ENCODE results near the gene MRAP2.
"Not testable (repeated sequence)": the region's sequence is repeated elsewhere in the genome, so short reads cannot be mapped to it uniquely, and the experiment has no call there.

Gene MRAP2

DNA sequence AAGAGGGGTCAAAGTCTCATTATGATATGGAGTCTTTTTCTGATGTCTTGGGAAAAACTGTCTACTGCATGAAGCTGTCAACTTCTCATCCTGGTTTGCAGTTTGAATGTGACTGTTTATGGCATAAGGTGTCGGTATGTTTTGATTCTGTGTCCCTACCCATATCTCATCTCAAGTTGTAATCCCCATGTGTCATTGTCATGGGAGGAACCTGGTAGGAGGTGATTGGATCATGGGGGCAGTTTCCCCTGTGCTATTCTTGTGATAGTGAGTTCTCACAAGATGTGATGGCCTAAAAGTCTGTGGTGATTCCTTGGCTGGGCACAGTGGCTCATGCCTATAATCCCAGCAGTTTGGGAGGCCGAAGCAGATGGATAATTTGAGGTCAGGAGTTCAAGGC lies 47.6 kb downstream of the MRAP2 start:
- DNase-seq: no peak

DNA sequence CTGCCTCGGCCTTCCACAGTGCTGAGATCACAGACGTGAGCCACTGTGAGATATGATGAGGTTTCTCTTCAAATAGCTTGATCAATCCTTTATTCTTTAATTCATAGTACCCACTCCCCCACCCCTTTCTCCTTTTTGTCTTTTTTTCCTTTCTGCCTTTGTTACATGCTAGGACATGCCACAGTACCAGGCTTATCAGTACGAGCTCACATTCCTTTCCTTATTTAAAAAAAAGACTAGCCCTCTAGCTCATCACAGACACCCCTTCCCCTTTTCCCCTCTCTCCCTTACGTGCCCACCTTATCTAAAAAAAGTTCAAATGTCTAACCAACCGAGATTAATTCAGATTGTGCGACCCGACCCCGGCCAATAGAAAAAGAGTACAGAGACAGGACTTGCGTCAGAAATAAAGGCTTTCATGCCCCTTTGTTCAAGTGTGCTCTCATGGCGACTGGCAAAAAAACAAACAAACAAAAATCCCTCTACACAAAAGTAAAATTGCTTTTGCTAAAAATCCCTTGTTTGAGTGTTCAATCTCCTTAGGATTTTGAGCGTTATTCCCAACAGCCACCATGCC lies 49.2 kb downstream of the MRAP2 start:
- no peak for DNase-seq

DNA sequence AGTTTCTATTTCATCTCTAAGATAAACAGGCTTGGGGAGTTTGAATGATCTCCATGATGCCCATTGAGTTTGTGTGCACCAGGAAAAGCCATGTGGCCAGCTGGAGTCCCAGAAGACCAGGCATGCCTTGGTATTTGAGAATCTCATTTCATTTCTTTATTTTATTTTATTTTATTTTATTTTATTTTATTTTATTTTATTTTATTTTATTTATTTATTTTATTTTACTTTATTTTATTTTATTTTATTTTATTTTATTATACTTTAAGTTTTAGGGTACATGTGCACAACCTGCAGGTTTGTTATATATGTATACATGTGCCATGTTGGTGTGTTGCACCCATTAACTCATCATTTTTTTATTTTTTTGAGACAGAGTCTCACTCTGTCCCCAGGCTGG lies 51.1 kb downstream of the MRAP2 start:
- DNase-seq: not testable (repeated sequence)

DNA sequence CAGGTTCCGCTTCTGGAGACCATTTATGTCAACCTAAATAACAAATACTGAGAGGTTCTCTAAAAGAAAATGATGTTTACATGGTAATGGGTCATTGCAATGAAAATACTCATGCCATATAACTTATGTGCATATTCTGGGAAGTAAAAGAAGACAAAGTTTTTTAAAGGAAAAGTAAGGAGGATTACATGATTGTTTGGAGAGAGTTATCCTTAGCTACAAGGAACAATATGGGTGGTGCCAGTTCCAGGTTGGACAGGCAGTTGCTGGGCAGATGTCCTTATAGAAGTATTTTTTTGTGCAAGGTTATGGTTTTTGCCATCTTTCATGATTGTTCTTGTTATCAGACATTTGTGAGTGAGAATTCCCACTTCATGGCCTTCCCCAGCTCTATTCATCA lies 52.5 kb downstream of the MRAP2 start:
- DNase-seq: no peak

DNA sequence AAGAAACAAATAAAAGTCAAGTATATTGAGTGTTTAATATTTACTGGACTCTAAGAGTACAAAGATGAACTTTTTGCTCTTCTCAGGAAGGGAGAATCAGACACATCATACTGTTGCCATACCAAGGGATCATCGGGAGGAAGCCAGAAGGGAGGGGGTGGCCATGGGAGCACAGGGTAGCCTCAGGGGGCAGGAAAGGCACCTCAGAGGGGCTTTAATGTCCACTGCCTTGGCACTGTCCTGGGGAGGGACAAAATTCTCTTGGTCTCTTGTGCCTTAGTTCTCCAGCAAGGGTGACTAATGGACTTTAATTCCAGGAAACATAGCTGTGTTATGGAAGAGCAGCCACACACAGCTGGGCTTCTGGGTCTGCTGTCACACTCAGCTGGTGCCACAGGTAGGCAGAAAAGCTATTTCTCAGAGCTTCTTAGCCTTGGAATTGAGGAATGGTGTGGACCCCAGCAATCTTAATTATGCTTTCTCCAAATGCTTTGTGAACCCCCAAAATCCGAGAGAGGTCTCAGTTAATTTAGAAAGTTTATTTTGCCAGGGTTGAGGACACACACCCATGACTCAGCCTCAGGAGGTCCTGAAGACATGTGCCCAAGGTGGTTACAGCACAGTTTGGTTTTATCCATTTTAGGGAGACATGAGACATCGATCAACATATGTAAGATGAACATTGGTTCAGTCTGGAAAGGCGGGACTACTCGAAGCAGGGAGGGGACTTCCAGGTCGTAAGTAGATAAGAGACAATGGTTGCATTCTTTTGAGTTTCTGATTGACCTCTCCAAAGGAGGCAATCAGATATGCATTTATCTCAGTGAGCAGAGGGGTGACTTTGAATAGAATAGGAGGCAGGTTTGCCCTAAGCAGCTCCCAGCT lies 53.2 kb downstream of the MRAP2 start:
- no peak for DNase-seq

DNA sequence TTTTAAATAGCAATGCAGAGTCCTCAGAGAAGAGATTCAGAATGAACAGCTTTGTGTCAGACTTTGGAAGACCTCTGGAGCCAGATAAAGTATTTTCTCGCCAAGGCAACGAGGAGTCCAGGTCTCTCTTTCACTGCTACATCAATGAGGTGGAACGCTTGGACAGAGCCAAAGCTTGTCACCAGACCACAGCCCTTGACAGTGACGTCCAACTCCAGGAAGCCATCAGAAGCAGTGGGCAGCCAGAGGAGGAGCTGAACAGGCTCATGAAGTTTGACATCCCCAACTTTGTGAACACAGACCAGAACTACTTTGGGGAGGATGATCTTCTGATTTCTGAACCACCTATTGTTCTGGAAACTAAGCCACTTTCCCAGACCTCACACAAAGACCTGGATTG lies 55.5 kb downstream of the MRAP2 start:
- no peak for DNase-seq

DNA sequence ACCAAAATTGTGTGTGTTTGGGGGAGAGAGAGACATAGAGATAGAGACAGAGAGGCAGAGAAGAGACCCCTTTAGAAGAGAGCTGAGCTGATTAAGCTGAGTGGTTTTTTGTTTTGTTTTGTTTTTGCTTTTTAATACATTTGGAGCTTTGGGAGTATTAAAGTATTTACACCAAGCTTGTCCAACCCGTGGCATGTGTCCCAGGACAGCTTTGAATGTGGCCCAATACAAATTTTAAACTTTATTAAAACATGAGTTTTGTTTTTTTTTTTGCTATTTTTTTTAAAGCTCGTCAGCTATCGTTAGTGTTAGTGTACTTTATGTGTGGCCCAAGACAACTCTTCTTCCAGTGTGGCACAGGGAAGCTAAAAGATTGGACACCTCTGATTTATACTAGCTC lies 56.0 kb downstream of the MRAP2 start:
- no peak for DNase-seq

DNA sequence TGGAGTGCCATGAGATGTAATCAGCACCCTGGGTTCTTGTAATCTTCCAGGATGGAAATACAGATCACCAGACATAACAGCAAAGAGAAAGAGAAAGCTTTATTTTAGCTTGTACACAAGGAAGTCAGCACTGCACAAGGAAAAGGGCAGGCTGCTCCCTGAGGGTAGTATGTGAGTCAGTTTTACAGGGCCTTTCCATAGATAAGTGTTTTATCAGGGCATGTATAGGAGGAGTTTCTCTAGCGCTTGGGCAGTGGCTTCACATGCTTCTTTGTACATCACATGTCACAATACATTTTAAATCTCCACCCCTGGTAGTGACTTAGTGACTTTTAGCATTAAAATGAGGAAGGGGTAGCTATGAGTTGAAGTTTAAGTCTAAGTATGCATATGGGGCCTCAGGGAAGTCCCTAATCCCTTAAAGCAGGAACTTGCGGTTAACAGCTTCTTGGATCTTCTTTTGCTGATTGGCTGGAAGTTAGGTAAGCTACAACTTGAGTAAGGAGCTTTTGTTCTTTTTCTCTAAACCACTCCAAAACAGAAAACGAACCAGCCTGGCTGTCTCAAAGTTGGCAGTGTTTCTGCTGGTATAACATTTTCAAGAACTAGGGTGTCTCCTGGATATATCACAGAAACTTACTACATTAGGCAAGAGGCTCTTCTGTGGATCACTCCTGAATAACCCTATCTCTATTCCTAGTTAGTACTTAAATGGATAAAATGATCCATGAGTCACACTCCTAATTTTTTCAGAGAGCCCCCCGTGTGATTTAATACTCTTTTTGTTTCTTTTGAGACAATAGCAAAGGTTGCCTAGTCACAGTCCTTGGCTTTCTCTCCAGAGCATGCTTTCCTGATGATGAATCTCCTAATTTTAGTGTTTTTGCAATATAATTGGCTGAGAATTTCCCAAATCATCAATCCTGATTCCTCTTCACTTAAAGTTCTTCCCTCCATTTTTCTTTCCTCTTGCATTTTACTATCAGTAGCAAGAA lies 60.2 kb downstream of the MRAP2 start:
- DNase-seq: no peak

DNA sequence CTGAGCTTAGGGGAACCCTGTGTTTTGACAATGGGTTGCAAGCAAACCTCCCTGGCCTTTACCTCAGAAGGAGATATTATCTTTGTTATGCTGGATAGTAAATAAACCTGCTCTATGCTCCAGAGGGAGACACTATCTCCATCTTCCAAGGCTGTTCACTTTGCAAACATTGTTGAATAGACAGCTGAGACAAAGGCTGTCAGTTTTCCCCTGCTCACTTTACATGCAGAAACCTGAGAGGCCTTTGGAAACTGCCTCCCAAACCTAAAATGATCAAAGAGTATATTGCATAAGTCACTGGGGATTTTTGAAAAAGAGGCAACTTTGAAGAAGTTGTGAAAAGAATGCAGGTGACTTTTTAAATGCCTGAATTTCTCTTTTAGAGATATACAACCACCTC lies 61.6 kb downstream of the MRAP2 start:
- no peak for DNase-seq

DNA sequence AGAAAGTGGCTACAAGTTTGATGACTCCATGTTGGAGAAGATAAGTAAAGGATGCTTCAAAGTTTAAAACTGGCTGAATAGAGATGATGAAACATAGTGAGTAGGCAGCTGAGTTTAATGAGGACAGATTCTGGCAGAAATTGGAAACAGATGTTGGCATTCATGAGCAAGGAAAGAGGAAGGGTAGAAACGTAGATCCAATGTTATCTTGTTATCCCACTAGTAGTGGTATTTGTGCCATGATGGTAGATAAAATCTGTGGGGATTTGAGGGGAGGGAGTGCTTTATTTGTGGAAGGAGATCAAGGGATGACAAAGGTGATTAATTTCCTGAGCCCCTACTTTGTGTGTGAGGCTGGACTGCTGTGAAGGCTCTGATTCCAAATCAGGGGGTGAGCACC lies 69.5 kb downstream of the MRAP2 start:
- no peak for DNase-seq

DNA sequence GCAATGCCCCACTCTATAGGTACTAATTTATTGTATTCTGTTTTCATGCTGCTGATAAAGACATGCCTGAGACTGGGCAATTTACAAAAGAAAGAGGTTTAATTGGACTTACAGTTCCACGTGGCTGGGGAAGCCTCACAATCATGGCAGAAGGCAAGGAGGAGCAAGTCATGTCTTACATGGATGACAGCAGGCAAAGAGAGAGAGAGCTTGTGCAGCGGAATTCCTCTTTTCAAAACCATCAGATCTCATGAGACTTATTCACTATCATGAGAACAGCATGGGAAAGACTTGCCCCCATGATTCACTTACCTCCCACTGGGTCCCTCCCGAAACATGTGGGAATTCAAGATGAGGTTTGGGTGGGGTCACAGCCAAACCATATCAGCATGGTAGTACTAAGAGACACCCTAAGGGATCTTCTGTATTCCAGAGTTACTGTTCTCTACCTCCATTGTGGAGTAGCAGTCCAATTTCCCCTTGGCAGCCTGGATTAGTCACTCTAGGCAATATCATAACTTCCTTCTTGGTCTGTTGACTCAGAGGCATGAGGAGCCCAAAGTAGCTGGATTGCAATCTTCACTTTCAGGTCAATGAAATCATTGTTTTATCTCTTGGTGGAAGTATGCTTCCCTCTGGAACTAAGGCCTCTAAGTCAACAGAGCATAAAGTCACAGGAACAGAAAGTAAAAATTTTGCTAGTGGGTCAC lies 71.8 kb downstream of the MRAP2 start:
- not testable (repeated sequence) for DNase-seq

DNA sequence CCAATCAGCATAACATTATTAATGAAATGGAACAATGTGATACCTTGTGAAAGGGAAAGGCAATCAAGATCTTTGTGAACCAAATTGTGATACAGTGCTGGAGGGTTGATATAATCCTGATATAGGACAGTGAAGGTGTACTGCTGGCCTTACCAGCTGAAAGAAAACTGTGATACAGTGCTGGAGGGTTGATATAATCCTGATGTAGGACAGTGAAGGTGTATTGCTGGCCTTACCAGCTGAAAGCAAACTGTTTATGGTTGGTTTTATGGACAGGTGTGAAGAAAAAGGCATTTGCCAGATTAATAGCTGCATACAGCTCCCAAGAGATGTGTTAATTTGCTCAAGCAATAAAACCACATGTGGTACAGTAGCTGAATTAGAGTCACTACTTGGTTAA lies 73.9 kb downstream of the MRAP2 start:
- DNase-seq: no peak

DNA sequence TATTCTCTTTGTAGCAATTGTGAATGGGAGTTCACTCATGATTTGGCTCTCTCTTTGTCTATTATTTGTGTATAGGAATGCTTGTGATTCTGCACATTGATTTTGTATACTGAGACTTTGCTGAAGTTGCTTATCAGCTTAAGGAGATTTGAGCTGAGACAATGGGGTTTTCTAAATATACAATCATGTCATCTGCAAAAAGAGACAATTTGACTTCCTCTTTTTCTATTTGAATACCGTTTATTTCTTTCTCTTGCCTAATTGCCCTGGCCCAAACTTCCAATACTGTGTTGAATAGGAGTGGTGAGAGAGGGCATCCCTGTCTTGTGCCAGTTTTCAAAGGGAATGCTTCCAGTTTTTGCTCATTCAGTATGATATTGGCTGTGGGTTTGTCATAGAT lies 77.8 kb downstream of the MRAP2 start:
- not testable (repeated sequence) for DNase-seq

DNA sequence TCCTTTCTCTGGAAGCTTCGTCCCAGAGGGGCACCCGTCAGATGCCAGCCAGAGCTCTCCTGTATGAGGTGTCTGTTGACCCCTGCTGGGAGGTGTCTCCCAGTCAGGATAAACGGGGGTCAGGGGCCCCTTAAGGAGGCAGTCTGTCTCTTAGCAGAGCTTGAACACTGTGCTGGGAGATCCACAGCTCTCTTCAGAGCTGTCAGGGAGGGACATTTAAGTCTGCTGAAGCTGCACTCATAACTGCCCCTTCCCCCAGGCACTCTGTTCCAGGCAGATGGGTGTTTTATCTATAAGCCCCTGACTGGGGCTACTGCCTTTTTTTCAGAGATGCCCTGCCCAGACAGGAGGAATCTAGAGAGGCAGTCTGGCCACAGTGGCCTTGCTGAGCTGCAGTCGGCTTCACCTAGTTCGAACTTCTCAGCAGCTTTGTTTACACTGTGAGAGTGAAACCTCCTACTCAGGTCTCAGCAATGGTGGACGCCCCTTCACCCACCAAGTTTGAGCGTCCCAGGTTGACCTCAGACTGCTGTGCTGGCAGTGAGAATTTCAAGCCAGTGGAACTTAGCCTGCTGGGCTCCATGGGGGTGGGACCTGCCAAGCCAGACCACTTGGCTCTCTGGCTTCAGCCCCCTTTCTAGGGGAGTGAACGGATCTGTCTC lies 81.5 kb downstream of the MRAP2 start:
- not testable (repeated sequence) for DNase-seq

DNA sequence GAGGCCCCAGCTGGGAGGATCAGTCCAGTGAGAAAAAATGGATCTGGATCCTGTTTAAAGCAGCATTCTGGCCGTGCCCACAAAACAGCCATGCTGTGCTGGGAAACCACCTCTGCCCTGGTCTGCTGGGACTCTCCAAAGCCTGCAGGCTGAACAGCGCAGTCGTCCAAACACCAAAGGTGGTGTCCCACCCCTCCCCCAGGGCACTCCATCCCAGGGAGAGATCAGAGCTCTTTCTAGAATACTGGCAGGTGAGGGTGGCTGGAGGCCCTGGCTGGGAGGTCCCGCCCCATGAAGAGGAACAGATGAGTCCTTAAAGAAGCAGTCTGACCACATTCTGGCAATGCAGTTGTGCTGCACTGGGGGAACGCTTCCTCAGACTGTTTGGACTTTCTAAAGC lies 84.6 kb downstream of the MRAP2 start:
- no peak for DNase-seq

DNA sequence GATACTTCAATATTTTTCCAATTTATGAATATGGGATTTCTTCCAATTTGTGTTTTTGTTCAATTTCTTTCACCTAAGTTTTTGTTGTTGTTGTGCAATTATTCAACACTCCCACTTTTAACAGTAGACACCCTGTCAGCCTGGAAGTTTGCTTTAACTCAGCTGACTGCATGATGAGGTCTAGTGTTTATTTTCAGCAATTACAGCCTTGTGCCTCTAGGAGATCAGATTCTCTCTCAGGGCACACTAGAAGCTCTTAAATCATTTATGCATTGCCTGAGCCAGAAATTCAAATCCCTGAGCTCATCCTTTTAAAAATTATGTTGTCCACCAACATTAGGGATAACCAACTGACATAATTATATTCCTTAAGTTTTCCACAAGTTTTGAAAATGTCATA lies 85.7 kb downstream of the MRAP2 start:
- DNase-seq: no peak

DNA sequence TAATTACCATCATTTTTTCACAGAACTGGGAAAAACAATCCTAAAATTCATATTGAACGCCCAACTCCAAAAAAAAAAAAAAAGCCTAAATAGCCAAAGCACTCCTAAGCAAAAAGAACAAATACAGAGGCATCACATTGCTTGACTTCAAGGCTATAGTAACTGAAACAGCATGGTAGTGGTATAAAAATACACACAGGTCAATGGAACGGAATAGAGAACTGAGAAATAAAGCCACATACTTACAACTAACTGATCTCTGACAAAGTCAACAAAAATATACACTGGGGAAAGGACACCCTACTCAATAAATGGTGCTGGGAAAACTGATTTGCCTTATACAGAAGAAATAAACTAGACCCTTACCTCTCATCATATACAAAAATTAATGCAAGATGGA lies 89.6 kb downstream of the MRAP2 start:
- DNase-seq: no peak

DNA sequence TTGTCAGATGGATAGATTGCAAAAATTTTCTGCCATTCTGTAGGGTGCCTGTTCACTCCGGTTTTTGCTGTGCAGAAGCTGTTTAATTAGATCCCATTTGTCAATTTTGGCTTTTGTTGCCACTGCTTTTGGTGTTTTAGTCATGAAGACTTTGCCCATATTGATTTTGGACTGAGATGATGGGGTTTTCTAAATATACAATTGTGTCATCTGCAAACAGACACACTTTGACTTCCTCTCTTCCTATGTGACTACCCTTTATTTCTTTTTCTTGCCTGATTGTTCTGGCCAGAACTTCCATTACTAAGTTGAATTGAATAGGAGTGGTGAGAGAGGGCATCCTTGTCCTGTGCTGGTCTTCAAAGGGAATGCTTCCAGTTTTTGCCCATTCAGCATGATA lies 96.0 kb downstream of the MRAP2 start:
- DNase-seq: not testable (repeated sequence)

DNA sequence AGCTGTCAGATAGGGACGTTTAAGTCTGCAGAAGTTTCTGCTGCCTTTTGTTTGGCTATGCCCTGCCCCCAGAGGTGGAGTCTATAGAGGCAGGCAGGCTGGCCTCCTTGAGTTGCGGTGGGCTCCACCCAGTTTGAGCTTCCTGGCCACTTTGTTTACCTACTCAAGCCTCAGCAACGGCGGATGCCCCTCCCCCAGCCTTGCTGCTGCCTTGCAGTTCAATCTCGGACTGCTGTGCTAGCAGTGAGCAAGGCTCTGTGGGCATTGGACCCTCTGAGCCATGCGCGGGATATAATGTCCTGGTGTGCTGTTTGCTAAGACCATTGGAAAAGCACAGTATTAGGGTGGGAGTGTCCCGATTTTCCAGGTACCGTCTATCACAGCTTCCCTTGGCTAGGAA lies 99.8 kb downstream of the MRAP2 start:
- DNase-seq: not testable (repeated sequence)

DNA sequence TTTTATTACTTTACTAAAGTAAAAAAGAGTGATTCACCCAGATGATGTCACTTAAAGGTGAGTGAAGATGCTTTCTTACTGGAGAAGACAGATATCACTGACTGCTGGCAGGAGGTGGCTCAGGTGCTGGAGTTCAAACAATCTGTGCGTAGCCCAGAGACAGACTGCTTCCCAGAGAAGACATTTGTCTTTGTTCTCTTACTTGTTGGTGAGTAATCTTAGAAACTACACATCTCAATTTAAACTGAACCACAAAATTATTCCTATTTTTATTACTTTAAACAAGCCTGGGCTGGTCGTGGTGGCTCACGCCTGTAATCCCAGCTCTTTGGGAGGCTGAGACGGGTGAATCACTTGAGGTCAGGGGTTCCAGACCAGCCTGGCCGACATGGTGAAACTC lies 101.7 kb downstream of the MRAP2 start:
- no peak for DNase-seq

DNA sequence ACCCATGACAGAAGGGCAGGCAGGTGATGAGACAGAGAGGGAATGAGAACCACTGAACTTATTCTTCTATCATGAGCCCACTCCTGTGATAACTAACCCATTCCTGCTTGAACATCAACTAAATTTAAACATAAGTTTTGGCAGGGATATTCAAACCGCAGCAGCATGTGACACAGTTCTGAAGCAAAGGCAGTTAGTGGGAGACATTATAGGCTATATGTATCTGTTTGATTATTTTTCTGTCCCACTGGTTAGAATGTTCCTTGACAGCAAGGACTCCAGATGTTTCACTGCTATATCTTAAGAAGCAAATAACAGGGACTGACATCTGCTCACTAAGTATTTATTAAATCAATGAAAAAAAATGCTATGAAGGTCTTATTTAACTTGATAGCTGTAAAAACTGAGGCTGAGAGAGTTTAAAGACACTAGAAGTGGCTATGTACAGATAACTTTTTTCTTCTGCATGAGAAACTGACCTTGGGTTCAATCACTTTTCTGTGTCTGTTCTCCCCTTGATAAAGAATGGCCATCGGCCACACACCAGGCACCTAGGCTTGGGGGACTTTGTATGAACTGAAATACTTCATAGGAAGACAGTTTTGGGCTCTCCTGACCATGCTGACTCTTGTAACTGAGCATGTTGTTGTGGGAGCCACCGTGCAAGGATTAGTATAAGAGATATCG lies 102.9 kb downstream of the MRAP2 start:
- no peak for DNase-seq

DNA sequence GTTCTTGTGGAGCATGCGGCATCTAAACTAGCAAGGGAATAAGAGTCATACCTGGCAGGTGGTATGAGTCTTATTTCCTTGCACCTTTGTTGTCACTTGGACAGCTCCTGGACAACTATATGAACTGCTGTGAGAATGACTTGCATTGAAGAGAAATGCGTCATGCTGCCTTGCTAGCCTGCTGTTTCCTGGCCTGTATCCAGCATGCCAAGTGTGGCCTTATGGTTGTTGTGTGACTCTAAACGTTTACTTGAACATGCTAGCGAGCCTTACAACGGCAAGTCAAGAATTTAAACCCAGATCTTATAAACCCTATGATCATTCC lies 103.4 kb downstream of the MRAP2 start:
- DNase-seq: no peak
